GM13977 (cell line): ENCODE measurements around the gene CCDC88B.

Experiments
- DNase-seq: peaks from one replicate; pipeline ENCODE4 v3.0.0; 2012; ENCODE audit warnings: low spot score
- CTCF ChIP-seq: IDR thresholded peaks from 2 replicates; pipeline ENCODE4 v1.5.1; 2012; ENCODE audit warnings: mild to moderate bottlenecking, control low read depth; ENCODE audit not compliant: insufficient read depth; ENCODE audit errors: extremely low read depth, missing control alignments
- in situ Hi-C: fragments of 300-500 bp; cut with MboI; formaldehyde crosslinking; loops from one replicate; pipeline ENCODE4 v1.12.0; 2022; ENCODE audit warnings: low sequenced_read_pairs, low pct_unique_long_range_greater_than_20kb, mixed read lengths, inconsistent platforms; ENCODE audit not compliant: unreplicated experiment

The CCDC88B gene

GRCh38 chr11:64384981-64385944 is 45.3 kb downstream of the CCDC88B start:
- no peak for DNase-seq
- in situ Hi-C loops: no loop called here
- no peak for TF ChIP-seq CTCF

- in situ Hi-C loops: no loop called here
- DNase-seq: no peak
- TF ChIP-seq CTCF: no peak
Observed at GRCh38 chr11:64385945-64386704, 46.1 kb downstream of the CCDC88B start.

GRCh38 chr11:64387916-64388315 is 47.9 kb downstream of the CCDC88B start:
- TF ChIP-seq CTCF: no peak
- in situ Hi-C loops: no loop called here
- DNase-seq: no peak

- DNase-seq: no peak
- in situ Hi-C loops: no loop called here
- TF ChIP-seq CTCF: no peak
Observed at GRCh38 chr11:64388894-64389293, 48.9 kb downstream of the CCDC88B start.

- in situ Hi-C loops: no loop called here
- DNase-seq: no peak
- no peak for TF ChIP-seq CTCF
Observed at GRCh38 chr11:64389851-64390250, 49.8 kb downstream of the CCDC88B start.

- DNase-seq: no peak
- in situ Hi-C loops: no loop called here
- no peak for TF ChIP-seq CTCF
Observed at GRCh38 chr11:64390558-64390957, 50.6 kb downstream of the CCDC88B start.
